Natural killer cell (primary cell): Measurements from ENCODE around the gene CHERP. TPM values are rescaled to one million over a fixed set of nuclear protein-coding genes. Genes with fewer than 3 reads are reported as not detected.
A peak's percentile ranks its signal among the peaks of the same experiment; 100 is the strongest.
"Not testable (repeated sequence)": the region's sequence is repeated elsewhere in the genome, so short reads cannot be mapped to it uniquely, and the experiment has no call there.

ENCODE experiments used
- ATAC-seq, 3 donors: fragments of 150-1000 bp in 2 of 3; fragments of 200-7000 bp in 1 of 3; cut with Tn5 transposase; 1 replicate in 1 of 3; 2 replicates in 2 of 3; pipeline ENCODE4 v1.10.0; 2021; ENCODE audit warnings: mild to moderate bottlenecking in 2 of 3, moderate library complexity in 2 of 3
- DNase-seq, 2 donors: peaks; one replicate each; pipeline versions ENCODE4 v3.0.0 to v3.0.0-alpha.2; 2013 to 2021; ENCODE audit warnings: mixed read lengths in 1 of 2
- H3K27ac ChIP-seq: one replicate; pipeline ENCODE4 v1.5.1; 2013; ENCODE audit warnings: mild to moderate bottlenecking, low read length
- H3K27me3 ChIP-seq: one replicate; pipeline ENCODE4 v1.6.1; 2013; ENCODE audit warnings: low read length; ENCODE audit not compliant: control insufficient read depth, insufficient read depth
- H3K36me3 ChIP-seq: one replicate; pipeline ENCODE4 v1.6.1; 2013; ENCODE audit warnings: low read length; ENCODE audit not compliant: control insufficient read depth, insufficient read depth
- H3K4me1 ChIP-seq: one replicate; pipeline ENCODE4 v1.6.1; 2013; ENCODE audit warnings: low read length; ENCODE audit not compliant: control insufficient read depth, insufficient read depth
- H3K4me3 ChIP-seq: one replicate; pipeline ENCODE4 v1.5.1; 2013; ENCODE audit warnings: low read length
- H3K9me3 ChIP-seq: one replicate; pipeline ENCODE4 v1.6.1; 2013; ENCODE audit warnings: low read length; ENCODE audit not compliant: control insufficient read depth, insufficient read depth
- H3K27ac Mint-ChIP-seq, 2 donors: one replicate each; pipeline ENCODE4 v1.8.0; 2022; ENCODE audit warnings: mild to moderate bottlenecking in 2 of 2, mixed read lengths in 2 of 2, moderate library complexity in 1 of 2
- H3K27me3 Mint-ChIP-seq, 2 donors: one replicate each; pipeline ENCODE4 v1.8.0; 2022; ENCODE audit warnings: low read depth in 2 of 2, mixed read lengths in 2 of 2
- H3K36me3 Mint-ChIP-seq: one replicate; pipeline ENCODE4 v1.8.0; 2022; ENCODE audit warnings: mixed read lengths
- H3K4me1 Mint-ChIP-seq, 2 donors: one replicate each; pipeline ENCODE4 v1.8.0; 2022; ENCODE audit warnings: mixed read lengths in 2 of 2
- H3K4me3 Mint-ChIP-seq: one replicate; pipeline ENCODE4 v1.8.0; 2022; ENCODE audit warnings: mild to moderate bottlenecking, moderate library complexity, mixed read lengths
- H3K9me3 Mint-ChIP-seq, 2 donors: one replicate each; pipeline ENCODE4 v1.8.0; 2022; ENCODE audit warnings: mixed read lengths in 2 of 2
- WGBS: methylation state at CpG from one replicate; pipeline ENCODE4 v1.1.7; 2013; ENCODE audit warnings: missing lambda C conversion rate; ENCODE audit not compliant: insufficient coverage; 5-methylcytosine and 5-hydroxymethylcytosine counted together
- intact Hi-C: fragments of 100-400 bp; cut with micrococcal nuclease; formaldehyde crosslinking; loops from one replicate; pipeline ENCODE4 v1.14.2; 2022
- total RNA-seq, 4 donors: library from RNA; stranded (reverse); fragments of 120-200 nt in 1 of 4; gene quantifications; one replicate each; pipeline versions ENCODE4 v1.2.3 to v1.2.4, GENCODE V29; 2013 to 2022
- TF ChIP-seq, protein P1 (sequence below): fragments of 200-600 bp; IDR thresholded peaks from one replicate; pipeline ENCODE4 v1.8.0; 2022; ENCODE audit warnings: antibody characterized with exemption

CHERP gene
- total RNA-seq, 3 donors from 2014 or later (not counting 1 experiment from before 2014, with no cell fraction given): 46.5 to 70.8 (median 68.2) TPM

DNA sequence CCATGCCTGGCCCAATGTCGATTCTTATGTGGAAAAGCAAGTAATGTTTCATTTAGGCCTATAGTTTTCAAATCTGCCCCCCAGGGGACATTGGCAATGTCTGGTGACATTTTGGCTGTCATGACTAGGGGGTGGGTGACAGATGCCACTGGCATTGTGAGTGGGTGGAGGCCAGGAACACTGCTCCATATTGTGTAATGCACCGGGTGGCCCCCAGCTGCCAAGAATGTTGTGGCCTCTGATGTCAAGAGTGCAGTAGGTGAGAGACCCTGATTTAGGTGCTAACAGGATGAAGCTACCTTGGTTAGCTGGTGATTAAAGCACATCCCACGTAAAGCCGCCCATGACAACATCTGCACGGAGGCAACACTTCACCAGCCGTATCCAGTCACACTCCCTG is 35.3 kb downstream of the CHERP start:
- DNase-seq (no peak), ATAC-seq (no peak)
- Mint-ChIP-seq H3K9me3 (no peaks in the 10 kb centered on the region), H3K4me1 (no peaks in the 10 kb centered on the region), H3K27ac (no peak overlapping the region), H3K36me3 (no peaks in the 10 kb centered on the region), H3K27me3 (no peaks in the 10 kb centered on the region), H3K4me3 (no peak overlapping the region)
- TF ChIP-seq, protein P1, sequence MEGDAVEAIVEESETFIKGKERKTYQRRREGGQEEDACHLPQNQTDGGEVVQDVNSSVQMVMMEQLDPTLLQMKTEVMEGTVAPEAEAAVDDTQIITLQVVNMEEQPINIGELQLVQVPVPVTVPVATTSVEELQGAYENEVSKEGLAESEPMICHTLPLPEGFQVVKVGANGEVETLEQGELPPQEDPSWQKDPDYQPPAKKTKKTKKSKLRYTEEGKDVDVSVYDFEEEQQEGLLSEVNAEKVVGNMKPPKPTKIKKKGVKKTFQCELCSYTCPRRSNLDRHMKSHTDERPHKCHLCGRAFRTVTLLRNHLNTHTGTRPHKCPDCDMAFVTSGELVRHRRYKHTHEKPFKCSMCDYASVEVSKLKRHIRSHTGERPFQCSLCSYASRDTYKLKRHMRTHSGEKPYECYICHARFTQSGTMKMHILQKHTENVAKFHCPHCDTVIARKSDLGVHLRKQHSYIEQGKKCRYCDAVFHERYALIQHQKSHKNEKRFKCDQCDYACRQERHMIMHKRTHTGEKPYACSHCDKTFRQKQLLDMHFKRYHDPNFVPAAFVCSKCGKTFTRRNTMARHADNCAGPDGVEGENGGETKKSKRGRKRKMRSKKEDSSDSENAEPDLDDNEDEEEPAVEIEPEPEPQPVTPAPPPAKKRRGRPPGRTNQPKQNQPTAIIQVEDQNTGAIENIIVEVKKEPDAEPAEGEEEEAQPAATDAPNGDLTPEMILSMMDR: no peak
- Histone ChIP-seq H3K27ac (no peak overlapping the region), H3K9me3 (no peaks in the 10 kb centered on the region), H3K4me3 (no peak overlapping the region), H3K4me1 (no peaks in the 10 kb centered on the region), H3K27me3 (no peaks in the 10 kb centered on the region), H3K36me3 (peaks cover 2% of the 10 kb centered on the region)
- intact Hi-C loops: no loop called here
- 97% methylated on average over 6 of the region's 6 CpGs for WGBS

DNA sequence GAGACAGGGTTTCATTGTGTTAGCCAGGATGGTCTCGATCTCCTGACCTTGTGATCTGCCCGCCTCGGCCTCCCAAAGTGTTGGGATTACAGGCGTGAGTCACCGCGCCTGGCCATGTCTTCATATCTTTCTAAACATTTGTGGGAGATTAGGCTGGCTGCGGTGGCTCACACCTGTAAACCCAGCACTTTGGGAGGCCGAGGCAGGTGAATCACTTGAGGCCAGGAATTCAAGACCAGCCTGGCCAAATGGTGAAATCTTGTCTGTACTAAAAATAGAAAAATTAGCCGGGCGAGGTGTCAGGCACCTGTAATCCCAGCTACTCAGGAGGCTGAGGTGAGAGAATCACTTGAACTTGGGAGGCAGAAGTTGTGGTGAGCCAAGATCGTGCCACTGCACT is 36.1 kb downstream of the CHERP start:
- H3K36me3 ChIP-seq, DNase-seq, ATAC-seq, H3K4me1 Mint-ChIP-seq, H3K9me3 Mint-ChIP-seq, H3K4me1 ChIP-seq, H3K36me3 Mint-ChIP-seq, H3K27ac Mint-ChIP-seq, H3K9me3 ChIP-seq, H3K4me3 Mint-ChIP-seq, H3K27me3 ChIP-seq, H3K27ac ChIP-seq, H3K27me3 Mint-ChIP-seq, intact Hi-C loops, H3K4me3 ChIP-seq: not testable (repeated sequence)
- 95% methylated on average over 11 of the region's 11 CpGs for WGBS

DNA sequence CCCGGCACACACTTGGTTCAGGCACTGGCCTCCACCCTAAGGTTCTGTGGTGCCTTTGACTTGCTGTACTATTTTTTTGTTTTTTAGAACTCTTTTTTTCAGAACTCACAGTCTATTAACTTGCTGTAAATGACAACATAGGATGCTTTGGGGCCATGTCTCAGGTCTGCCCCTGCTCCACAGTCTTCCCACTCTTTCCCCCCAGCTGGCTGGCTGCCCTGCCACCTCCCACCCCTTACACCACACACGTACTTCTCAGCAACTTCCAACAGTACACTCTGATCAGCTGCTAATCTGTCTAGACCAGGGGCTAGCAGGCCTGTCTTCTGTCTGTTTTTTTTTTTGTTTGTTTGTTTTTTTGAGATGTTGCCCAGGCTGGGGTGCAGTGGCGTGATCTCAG is 38.0 kb downstream of the CHERP start:
- DNase-seq: no peak
- Histone ChIP-seq H3K36me3 (peaks cover under 1% of the 10 kb centered on the region), H3K27me3 (no peaks in the 10 kb centered on the region), H3K4me1 (no peaks in the 10 kb centered on the region), H3K9me3 (no peaks in the 10 kb centered on the region), H3K27ac (no peak overlapping the region), H3K4me3 (no peak overlapping the region)
- Mint-ChIP-seq H3K27ac (no peak overlapping the region), H3K36me3 (no peaks in the 10 kb centered on the region), H3K9me3 (no peaks in the 10 kb centered on the region), H3K4me3 (no peak overlapping the region), H3K27me3 (no peaks in the 10 kb centered on the region), H3K4me1 (no peaks in the 10 kb centered on the region)
- 90% methylated on average over 3 of the region's 3 CpGs for WGBS
- TF ChIP-seq, protein P1: no peak
- intact Hi-C loops: no loop called here
- no peak for ATAC-seq

DNA sequence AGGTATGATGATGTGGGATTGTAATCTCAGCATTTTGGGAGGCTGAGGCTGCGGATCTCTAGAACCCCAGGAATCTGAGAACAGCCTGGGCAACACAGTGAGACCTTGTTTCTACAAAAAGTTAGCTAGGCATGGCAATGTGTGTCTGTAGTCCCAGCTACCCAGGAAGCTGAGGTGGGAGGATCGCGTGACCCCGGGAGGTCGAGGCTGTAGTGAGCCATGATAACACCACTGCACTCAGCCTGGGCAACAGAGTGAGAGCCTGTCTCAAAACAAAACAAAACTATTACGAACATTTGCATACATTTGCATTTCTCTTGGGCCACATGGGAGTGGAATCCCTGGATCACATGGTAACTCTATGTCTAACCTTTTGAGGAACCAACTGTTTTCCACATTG is 44.4 kb downstream of the CHERP start:
- Mint-ChIP-seq H3K27ac (no peak overlapping the region), H3K9me3 (no peaks in the 10 kb centered on the region), H3K27me3 (no peaks in the 10 kb centered on the region), H3K4me1 (peaks cover 9 to 12% of the 10 kb centered on the region in 2 donors), H3K36me3 (no peaks in the 10 kb centered on the region), H3K4me3 (peak overlapping the region; percentile 56)
- Histone ChIP-seq H3K27ac (no peak overlapping the region), H3K9me3 (no peaks in the 10 kb centered on the region), H3K36me3 (no peaks in the 10 kb centered on the region), H3K4me1 (peaks cover 16% of the 10 kb centered on the region), H3K27me3 (no peaks in the 10 kb centered on the region), H3K4me3 (no peak overlapping the region)
- TF ChIP-seq, protein P1: no peak
- DNase-seq: no peak
- 95% methylated on average over 6 of the region's 6 CpGs for WGBS
- ATAC-seq: no peak
- intact Hi-C loops: no loop called here
